HG03354 (cell line): Measurements from ENCODE around the gene MTCL3.
"Not testable (repeated sequence)": the region's sequence is repeated elsewhere in the genome, so short reads cannot be mapped to it uniquely, and the experiment has no call there.

ENCODE experiments used
- ATAC-seq: cut with Tn5 transposase; IDR thresholded peaks from one replicate; pipeline ENCODE4 v1.9.1; 2021; ENCODE audit warnings: mild to moderate bottlenecking; ENCODE audit not compliant: unreplicated experiment, poor library complexity, severe bottlenecking

MTCL3 gene

GRCh38 chr6:127441881-127442280 lies 77.3 kb downstream of the MTCL3 start:
- ATAC-seq = no peak

DNA sequence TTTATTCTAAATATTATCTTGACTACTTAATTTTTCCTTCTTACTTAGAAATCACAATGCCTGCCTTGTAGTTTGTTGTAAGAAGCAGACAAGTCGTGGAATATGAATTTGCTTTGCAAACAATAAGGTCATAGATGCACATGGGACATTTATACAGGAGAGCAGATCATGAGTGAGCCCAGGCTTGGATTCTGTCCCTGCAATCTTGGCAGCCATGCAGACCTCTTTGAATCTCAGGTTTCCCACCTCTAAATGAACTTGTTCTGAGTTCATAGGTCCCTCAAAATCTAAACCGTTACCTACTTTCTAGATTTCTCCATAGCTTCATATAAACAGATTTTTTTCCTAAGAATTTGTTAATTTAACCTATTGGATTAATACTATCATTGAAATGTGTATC lies 79.4 kb downstream of the MTCL3 start:
- no peak for ATAC-seq

DNA sequence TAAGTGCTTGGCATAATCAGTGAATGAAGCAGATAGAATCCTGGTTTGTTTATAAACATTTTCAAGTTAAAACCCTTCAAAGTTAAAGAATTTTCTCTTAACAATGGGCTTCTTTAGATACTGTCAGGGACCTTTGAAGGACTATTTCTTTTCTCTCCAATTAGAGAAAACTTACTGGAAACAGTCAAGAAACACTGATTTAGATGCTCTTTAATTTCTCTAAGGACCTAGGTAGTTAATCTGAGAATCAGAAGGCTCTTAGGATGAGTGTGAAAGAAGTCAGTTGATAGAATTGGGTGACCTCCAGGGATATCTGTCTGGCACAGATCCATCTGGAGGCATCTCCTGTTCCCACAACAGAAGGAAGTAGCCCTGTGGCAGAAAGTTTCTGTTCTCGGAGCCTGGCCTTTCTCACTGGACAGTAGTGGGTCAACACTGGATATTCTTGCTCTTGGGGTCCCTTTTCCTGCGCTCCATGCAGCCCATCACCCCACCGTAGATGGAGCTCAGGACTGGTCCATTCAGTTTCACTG lies 82.5 kb downstream of the MTCL3 start:
- no peak for ATAC-seq

DNA sequence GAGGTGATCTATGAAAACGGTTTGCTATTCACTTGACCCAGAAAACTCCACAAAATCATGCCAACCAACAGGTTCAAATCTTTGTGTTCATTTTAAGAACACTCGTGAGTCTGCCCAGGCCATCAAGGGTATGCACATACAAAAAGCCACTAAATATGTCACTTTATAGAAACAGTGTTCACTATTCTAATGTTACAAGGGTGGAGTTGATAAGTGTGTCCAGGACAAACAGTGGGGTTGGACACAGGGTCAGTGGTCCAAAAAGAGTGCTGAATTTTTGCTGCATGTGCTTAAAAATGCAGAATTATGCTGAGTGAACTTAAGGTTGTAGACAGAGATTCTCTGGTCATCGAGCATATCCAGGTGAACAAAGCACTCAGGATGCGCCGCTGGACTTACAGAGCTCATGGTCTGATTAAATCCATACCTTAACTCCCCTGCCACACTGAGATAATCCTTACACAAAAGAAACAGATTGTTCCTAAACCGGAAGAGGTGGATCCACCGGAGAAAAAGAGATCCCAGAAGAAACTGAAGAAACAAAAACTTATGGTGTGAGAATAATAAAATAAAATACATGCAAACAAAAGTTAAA lies 83.4 kb downstream of the MTCL3 start:
- no peak for ATAC-seq

GRCh38 chr6:127434651-127435050 lies 84.5 kb downstream of the MTCL3 start:
- no peak for ATAC-seq

- ATAC-seq = not testable (repeated sequence)
Observed at GRCh38 chr6:127428562-127428961, 90.6 kb downstream of the MTCL3 start.

DNA sequence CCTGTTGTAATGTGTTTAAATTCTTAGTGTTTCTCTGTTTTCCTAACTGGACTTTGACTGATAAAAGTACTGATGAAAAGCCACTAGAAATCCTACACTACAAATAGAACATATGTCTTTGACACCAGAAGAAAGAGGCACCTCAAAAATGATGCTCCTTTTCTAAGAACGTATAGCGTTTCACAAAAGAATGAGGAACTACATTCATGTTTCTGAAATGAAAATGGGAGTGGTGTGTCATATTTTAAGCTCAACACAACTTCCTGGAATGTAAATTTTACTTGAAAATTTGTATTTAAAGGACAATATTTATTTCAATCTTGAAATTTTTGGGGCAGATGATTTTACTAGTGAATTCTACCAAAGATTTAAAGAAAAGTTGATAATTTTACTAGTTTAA lies 95.2 kb downstream of the MTCL3 start:
- ATAC-seq = no peak
